K562 (cell line): ENCODE data around the gene GNAL. TPM values are rescaled to one million over a fixed set of nuclear protein-coding genes. Genes with fewer than 3 reads are reported as not detected.
"Not testable (repeated sequence)": the region's sequence is repeated elsewhere in the genome, so short reads cannot be mapped to it uniquely, and the experiment has no call there.

Source experiments
- ATAC-seq: fragments of 200-7000 bp; cut with Tn5 transposase; 3 replicates; pipeline ENCODE4 v1.9.1; 2020; ENCODE audit warnings: moderate library complexity
- BruUV-seq: library from RNA; stranded (reverse); fragments of 400-500 nt; replicated peaks from 2 replicates; lab custom pipeline; 2021; lab: Mats Ljungman, UMichigan
- CTCF ChIA-PET: fragments of 300-600 bp; formaldehyde crosslinking; extraction: SDS; loops from one replicate; lab custom pipeline; 2021; ENCODE audit warnings: low intra/inter-chr PET ratio; lab: Yijun Ruan, JAX
- POLR2A ChIA-PET: fragments of 300-600, 350-650 bp; sonication (Branson Sonifier 250); formaldehyde crosslinking; extraction: SDS; loops from one replicate; lab custom pipeline; 2021; ENCODE audit warnings: antibody characterized with exemption, inconsistent platforms; lab: Yijun Ruan, JAX
- DNase-seq, 4 experiments: peaks; one replicate each; pipeline versions ENCODE4 v3.0.0 to v3.0.0-alpha.2; 2011 to 2018; ENCODE audit warnings: low spot score in 3 of 4, mixed read lengths in 3 of 4; ENCODE audit errors: extremely low read depth in 1 of 4
- FAIRE-seq: peaks from 2 replicates; lab custom pipeline; 2011; peaks lifted over from hg19 to GRCh38; lab: Jason Lieb, UNC
- H2AFZ ChIP-seq: 2 replicates; pipeline ENCODE4 v1.6.0; 2011; ENCODE audit warnings: low read depth, low read length, control low read depth, inconsistent platforms
- H3K27ac ChIP-seq: fragments of 200-600 bp; 3 replicates; pipeline ENCODE4 v1.8.0; 2011; ENCODE audit warnings: low read depth, mild to moderate bottlenecking, control low read depth, inconsistent platforms, low read length, moderate library complexity, mixed read lengths; ENCODE audit errors: extremely low read depth
- H3K27me3 ChIP-seq, 2 experiments: fragments of 300-600 bp in 1 of 2; 2 replicates in 1 of 2; 3 replicates in 1 of 2; pipeline versions ENCODE4 v1.6.0 to v1.8.0; 2011; ENCODE audit warnings: inconsistent platforms in 2 of 2, low read length in 2 of 2, mild to moderate bottlenecking in 1 of 2, mixed read lengths in 1 of 2, moderate library complexity in 1 of 2; ENCODE audit not compliant: control insufficient read depth in 2 of 2, insufficient read depth in 2 of 2
- H3K36me3 ChIP-seq: fragments of 300-600 bp; 3 replicates; pipeline ENCODE4 v1.8.0; 2011; ENCODE audit warnings: mild to moderate bottlenecking, low read length, inconsistent platforms; ENCODE audit not compliant: control insufficient read depth, insufficient read depth
- H3K4me1 ChIP-seq, 2 experiments: fragments of 200-600 bp in 1 of 2; replicated peaks in 1 of 2; 2 replicates in 1 of 2; 3 replicates in 1 of 2; pipeline versions ENCODE4 v1.5.1 to v1.8.0; 2011; ENCODE audit warnings: inconsistent platforms in 2 of 2, low read length in 2 of 2, mild to moderate bottlenecking in 1 of 2, mixed read lengths in 1 of 2, moderate library complexity in 1 of 2; ENCODE audit not compliant: control insufficient read depth in 2 of 2, insufficient read depth in 2 of 2
- H3K4me2 ChIP-seq: 2 replicates; pipeline ENCODE4 v1.6.1; 2011; ENCODE audit warnings: low read length, control low read depth, inconsistent platforms, mixed read lengths; ENCODE audit not compliant: insufficient read depth
- H3K4me3 ChIP-seq: fragments of 200-600 bp; sonication (generic), shearing (Covaris generic); 2 replicates; pipeline ENCODE4 v1.5.1; 2016; ENCODE audit warnings: control low read depth, inconsistent platforms
- H3K79me2 ChIP-seq: fragments of 200-600 bp; 3 replicates; pipeline ENCODE4 v1.8.0; 2011; ENCODE audit warnings: low read length, inconsistent platforms; ENCODE audit not compliant: control insufficient read depth, insufficient read depth
- H3K9ac ChIP-seq, 2 experiments: 2 replicates each; pipeline versions ENCODE4 v1.6.0 to v1.6.1; 2011; ENCODE audit warnings: low read depth in 2 of 2, low read length in 2 of 2, control low read depth in 1 of 2, inconsistent platforms in 1 of 2, mild to moderate bottlenecking in 1 of 2, mixed read lengths in 1 of 2; ENCODE audit not compliant: insufficient read depth in 1 of 2
- H3K9me1 ChIP-seq: one replicate; pipeline ENCODE4 v1.6.0; 2011; ENCODE audit warnings: inconsistent platforms, mild to moderate bottlenecking, low read length, moderate library complexity; ENCODE audit not compliant: control insufficient read depth, insufficient read depth
- H3K9me3 ChIP-seq: replicated peaks from 2 replicates; pipeline ENCODE4 v1.5.1; 2011; ENCODE audit warnings: low read depth, low read length, inconsistent platforms; ENCODE audit not compliant: control insufficient read depth, insufficient read depth
- H4K20me1 ChIP-seq: replicated peaks from 2 replicates; pipeline ENCODE4 v1.6.1; 2011; ENCODE audit warnings: low read length, inconsistent platforms, mixed read lengths; ENCODE audit not compliant: control insufficient read depth, insufficient read depth
- EWSR1 ChIP-seq: fragments of 450-650 bp; IDR thresholded peaks from 2 replicates; pipeline ENCODE4 v1.6.1; 2018; ENCODE audit warnings: borderline replicate concordance, mild to moderate bottlenecking, low read depth, moderate library complexity; ENCODE audit not compliant: partially characterized antibody
- WGBS: fragments of 100-300 bp; shearing (Covaris generic); methylation state at CpG from one replicate; pipeline ENCODE4 v1.1.6; 2016; ENCODE audit warnings: low coverage, mixed read lengths; ENCODE audit not compliant: insufficient coverage; ENCODE audit errors: missing lambda C conversion rate; 5-methylcytosine and 5-hydroxymethylcytosine counted together
- in situ Hi-C: fragments of 300-500 bp; cut with MboI; formaldehyde crosslinking; loops from 4 replicates; pipeline ENCODE4 v1.15.0; 2018; ENCODE audit warnings: inconsistent platforms, mixed read lengths
- intact Hi-C: fragments of 100-400 bp; cut with micrococcal nuclease; formaldehyde crosslinking; loops from 2 replicates; pipeline ENCODE4 v1.14.2; 2022
- polyA plus RNA-seq, 8 experiments: library from polyadenylated mRNA; depleted of rRNA in 4 of 8; stranded (reverse) in 5 of 8; unstranded in 3 of 8; fragments of >200 nt; fragmentation: Nextera tagmentation in 2 of 8; fragmentation: Illumina TruSeq in 1 of 8; extraction: Ambion mirVana in 2 of 8; extraction: Trizol in 1 of 8; gene quantifications; 2 replicates each; pipeline versions ENCODE4 v1.2.1 to v1.2.3, GENCODE V29; 2011 to 2014; ENCODE audit warnings: inconsistent platforms in 1 of 8, missing spikeins in 1 of 8
- total RNA-seq, 7 experiments: library from RNA; depleted of rRNA in 6 of 7; stranded (reverse); fragments of >200 nt in 6 of 7; fragmentation: Illumina TruSeq in 2 of 7; extraction: Trizol in 2 of 7; gene quantifications; 2 replicates each; pipeline versions ENCODE4 v1.2.1 to v1.2.3, GENCODE V29; 2011 to 2021; ENCODE audit warnings: low replicate concordance in 1 of 7
- TF ChIP-seq, protein P1 (sequence below): fragments of 250-450 bp; sonication (Bioruptor Pico); IDR thresholded peaks from 2 replicates; pipeline ENCODE4 v1.5.0; 2021; ENCODE audit warnings: mild to moderate bottlenecking, borderline replicate concordance
- TF ChIP-seq, protein P2 (sequence below), 3 experiments: IDR thresholded peaks in 2 of 3; conservative IDR thresholded peaks in 1 of 3; 2 replicates each; pipeline ENCODE4 v1.5.1; 2011 to 2012; ENCODE audit warnings: low read length in 3 of 3, mild to moderate bottlenecking in 3 of 3, control low read depth in 2 of 3, improper control_type of control experiment in 1 of 3, inconsistent platforms in 1 of 3, low read depth in 1 of 3, mixed read lengths in 1 of 3, moderate library complexity in 1 of 3; ENCODE audit not compliant: insufficient read depth in 2 of 3

The GNAL gene
- total and polyA plus RNA-seq, 9 of the 15 experiments (the other 6 are each of a cell fraction or from before 2014, with no cell fraction given): under 0.01 to 0.10 (median 0.01) TPM; not detected in 5

DNA sequence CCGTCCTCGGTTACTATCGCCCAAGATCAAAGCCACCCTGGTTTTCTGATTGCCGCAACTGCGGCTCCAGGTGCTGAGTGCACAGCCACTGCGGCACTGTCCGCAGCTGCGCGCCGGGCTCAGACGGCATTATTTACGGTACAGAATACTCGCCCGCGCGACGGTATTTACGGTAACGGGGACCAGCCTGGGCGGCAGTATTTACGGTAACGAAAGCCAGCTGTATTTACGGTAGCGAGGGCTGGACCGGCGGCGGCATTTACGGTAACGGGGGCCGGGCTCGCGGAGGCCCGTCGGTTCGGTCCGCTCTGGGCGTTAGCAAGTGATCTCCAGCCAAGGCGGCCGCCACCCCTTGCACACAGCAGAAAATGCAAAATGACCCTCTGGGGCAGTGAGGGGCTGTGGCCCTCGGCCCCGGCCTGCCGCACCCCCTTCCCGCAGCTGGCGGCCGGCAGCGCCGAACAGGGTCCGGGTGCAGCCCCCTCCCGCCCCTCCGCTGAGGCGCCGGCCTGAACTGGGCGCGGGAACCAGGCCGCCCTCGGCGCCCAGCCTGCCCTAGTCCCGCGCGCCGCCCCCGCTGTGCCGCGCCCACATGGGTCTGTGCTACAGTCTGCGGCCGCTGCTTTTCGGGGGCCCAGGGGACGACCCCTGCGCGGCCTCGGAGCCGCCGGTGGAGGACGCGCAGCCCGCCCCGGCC is at the start of gene GNAL (continued):
- TF ChIP-seq, protein P1, sequence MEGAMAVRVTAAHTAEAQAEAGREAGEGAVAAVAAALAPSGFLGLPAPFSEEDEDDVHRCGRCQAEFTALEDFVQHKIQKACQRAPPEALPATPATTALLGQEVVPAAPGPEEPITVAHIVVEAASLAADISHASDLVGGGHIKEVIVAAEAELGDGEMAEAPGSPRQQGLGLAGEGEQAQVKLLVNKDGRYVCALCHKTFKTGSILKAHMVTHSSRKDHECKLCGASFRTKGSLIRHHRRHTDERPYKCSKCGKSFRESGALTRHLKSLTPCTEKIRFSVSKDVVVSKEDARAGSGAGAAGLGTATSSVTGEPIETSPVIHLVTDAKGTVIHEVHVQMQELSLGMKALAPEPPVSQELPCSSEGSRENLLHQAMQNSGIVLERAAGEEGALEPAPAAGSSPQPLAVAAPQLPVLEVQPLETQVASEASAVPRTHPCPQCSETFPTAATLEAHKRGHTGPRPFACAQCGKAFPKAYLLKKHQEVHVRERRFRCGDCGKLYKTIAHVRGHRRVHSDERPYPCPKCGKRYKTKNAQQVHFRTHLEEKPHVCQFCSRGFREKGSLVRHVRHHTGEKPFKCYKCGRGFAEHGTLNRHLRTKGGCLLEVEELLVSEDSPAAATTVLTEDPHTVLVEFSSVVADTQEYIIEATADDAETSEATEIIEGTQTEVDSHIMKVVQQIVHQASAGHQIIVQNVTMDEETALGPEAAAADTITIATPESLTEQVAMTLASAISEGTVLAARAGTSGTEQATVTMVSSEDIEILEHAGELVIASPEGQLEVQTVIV: no peak
- no peak for TF ChIP-seq EWSR1
- TF ChIP-seq, protein P2, sequence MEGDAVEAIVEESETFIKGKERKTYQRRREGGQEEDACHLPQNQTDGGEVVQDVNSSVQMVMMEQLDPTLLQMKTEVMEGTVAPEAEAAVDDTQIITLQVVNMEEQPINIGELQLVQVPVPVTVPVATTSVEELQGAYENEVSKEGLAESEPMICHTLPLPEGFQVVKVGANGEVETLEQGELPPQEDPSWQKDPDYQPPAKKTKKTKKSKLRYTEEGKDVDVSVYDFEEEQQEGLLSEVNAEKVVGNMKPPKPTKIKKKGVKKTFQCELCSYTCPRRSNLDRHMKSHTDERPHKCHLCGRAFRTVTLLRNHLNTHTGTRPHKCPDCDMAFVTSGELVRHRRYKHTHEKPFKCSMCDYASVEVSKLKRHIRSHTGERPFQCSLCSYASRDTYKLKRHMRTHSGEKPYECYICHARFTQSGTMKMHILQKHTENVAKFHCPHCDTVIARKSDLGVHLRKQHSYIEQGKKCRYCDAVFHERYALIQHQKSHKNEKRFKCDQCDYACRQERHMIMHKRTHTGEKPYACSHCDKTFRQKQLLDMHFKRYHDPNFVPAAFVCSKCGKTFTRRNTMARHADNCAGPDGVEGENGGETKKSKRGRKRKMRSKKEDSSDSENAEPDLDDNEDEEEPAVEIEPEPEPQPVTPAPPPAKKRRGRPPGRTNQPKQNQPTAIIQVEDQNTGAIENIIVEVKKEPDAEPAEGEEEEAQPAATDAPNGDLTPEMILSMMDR (IDR thresholded peaks at IDR 0.05 in 2 of 3, conservative IDR thresholded peaks at IDR 0.05 in 1 of 3; ENCODE audit: insufficient read depth in 2 of 3, low read depth in 1 of 3, low read length in 3 of 3): 0 out of 6 replicates have a peak, but pooled peaks of 1 of the 3 experiments have one; percentile 4

- POLR2A ChIA-PET, H4K20me1 ChIP-seq, H3K4me3 ChIP-seq, CTCF ChIA-PET, FAIRE-seq, DNase-seq, H3K36me3 ChIP-seq, H3K9me3 ChIP-seq, H3K4me1 ChIP-seq, intact Hi-C loops, H3K27me3 ChIP-seq, BruUV-seq, ATAC-seq, H3K4me2 ChIP-seq, H3K9ac ChIP-seq, H3K79me2 ChIP-seq, H3K27ac ChIP-seq, H2AFZ ChIP-seq, H3K9me1 ChIP-seq: not testable (repeated sequence)
- in situ Hi-C loops: loop anchor here (5.0 kb wide), 1 partner anchor 35 kb away; no protein-coding TSS in a partner anchor
- 3% methylated on average over 7 of the region's 23 CpGs for WGBS
Measured at GRCh38 chr18:11647310-11647709, 41.8 kb upstream of the GNAL start.

- H3K27ac ChIP-seq, H4K20me1 ChIP-seq, intact Hi-C loops, H3K4me1 ChIP-seq, H3K4me2 ChIP-seq, BruUV-seq, DNase-seq, H3K9me1 ChIP-seq, H3K9ac ChIP-seq, H2AFZ ChIP-seq, H3K79me2 ChIP-seq, H3K9me3 ChIP-seq, FAIRE-seq, H3K4me3 ChIP-seq, H3K36me3 ChIP-seq, ATAC-seq, POLR2A ChIA-PET, CTCF ChIA-PET, H3K27me3 ChIP-seq: not testable (repeated sequence)
- 0% methylated on average over 10 of the region's 26 CpGs for WGBS
- in situ Hi-C loops: loop anchor here (5.0 kb wide), 1 partner anchor 36 kb away; no protein-coding TSS in a partner anchor
Measured at GRCh38 chr18:11647804-11648203, 41.3 kb upstream of the GNAL start.
